ENCODE measurements around the gene BICC1.
A peak's percentile ranks its signal among the peaks of the same experiment; 100 is the strongest.

The BICC1 gene

DNA sequence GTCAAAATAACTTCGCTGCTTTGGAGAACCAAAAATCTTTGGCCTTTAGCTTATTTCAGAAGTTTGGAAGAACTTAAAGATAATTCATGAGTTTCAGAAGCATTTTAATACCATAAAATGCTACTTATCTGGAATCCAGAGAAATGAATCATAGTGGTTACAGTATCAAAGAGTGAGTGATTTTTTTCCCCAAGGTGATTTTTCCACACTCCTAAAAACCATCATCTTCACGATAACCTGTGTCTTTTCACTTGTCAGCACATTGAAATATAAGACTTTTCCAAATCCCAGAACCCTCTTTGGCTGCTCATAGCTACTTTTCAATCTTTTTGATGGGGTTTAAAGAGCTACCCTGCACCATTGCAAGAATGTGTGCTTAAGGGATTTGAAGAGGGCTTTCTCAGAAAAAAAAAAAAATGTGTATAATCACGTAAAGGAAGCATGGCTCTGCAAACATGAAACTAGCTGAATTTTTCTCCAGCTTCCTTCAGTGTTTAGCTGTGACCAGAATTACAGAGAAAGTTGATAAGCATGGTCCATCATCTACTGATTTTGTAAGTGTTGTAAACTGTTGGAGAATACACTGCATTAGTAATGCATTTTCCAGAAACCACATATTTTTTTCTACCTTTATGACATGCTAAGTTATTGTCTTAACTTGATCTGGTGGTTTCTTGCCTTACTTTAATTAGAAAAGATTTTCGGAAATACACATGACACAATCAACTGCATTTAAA lies 134.9 kb downstream of the BICC1 start:
- DNase-seq (ENCODE audit: low spot score) = no peak

DNA sequence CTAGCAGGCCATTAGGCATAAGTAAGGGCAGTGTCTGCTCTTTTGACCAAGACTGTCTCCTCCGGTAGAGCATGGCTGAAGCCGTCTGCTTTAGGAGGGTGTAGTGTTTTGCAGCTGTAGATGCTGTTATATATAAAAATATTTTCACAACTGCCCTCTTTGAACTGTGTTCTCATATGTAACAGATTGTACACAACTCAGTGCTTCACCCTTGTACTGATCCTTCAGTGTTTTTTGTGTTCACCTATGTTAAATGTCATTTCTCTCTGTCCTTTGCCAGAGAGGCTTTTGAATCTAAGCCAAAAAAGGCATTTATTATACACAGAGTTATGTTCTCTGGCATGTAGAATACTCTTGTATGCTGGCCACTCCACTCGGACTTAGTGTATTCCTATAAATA lies 135.5 kb downstream of the BICC1 start:
- no peak for DNase-seq (ENCODE audit: low spot score)

DNA sequence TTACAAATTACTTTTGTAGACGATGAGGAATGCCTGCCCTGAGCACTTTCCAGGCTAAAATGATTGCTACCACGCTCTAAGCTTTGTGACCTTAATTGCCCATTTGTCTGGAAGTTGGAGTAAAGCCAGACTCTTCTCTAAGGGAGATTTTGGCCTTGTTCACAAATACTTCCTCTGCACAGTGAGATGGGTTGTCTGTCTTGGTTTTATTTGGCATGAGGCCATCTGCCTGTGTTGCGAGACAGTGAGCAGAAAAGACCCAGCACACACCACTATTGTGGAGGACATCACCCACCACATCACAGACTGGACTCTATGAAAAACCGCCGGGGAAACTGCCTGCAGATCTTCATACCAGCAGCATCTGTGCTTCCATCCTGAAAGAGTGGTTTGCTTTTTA lies 138.4 kb downstream of the BICC1 start:
- no peak for DNase-seq (ENCODE audit: low spot score)

DNA sequence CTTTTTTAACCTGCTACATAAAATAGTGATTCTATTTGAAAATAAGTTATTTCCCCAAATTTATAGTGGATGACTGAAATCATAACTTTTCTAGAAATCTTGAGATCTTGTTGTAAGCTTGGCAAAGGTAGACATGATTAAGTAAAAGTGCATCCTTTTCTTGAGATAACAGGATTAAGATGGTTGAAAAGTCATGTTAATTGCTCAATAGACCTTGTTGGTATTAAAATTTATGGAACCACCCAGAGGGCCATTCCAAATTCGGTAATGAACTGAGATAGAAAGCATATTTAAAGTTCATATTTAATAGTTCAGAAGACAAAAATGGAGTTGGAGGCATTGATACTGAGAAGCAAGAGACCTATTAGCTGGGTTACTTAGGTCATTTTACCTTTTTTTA lies 139.1 kb downstream of the BICC1 start:
- DNase-seq (ENCODE audit: low spot score) = no peak

DNA sequence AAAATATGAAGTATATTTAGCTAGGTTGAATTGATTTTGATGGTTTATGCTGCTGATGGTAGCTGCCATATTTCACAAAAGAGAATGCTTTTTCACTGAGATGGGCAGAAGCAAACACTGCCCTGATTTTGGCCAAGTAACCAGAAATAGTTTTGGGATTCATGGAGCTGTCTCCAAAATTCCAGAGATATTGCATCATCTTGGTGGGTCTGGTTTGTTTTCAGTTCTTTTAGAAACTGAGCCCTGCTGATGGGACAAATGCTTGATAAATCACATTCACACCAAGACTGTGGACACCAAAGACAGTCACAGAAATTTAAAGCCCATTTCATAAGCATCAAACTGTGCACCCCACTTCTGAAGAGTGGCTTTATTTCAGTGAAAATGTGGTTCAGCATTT lies 140.5 kb downstream of the BICC1 start:
- no peak for DNase-seq (ENCODE audit: low spot score)

DNA sequence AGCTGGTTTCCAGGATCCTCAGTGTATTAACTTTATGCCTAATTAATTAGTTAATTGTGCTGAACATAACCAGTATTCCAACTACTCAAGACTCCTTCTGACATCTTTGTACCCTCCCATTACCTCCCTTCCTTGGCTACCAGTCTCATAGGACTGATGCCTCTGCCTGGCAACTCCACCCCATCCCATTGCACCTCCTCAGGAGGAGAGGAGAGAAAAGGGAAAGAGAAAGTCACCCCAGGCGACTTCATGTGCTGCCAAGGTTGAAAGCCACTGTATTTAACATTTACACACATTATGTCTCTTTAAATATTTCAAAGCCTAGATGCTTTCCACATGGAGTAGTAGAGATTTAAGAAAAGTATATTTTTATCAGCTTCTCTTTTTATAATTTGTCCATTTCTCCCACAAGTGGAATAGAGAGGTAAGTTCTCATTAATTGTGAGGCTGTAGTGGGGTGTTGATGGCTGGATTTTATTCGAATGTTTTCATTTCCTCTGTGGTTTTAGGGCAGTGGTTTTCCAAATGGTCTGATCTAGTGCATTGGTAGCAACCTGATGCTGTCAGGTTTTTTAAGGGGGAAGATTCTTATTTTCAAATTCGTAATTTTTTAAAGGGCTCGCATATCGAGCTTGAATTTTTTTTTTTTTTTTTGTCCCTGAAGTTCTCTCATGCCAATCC lies 148.0 kb downstream of the BICC1 start:
- DNase-seq (ENCODE audit: low spot score) = no peak

DNA sequence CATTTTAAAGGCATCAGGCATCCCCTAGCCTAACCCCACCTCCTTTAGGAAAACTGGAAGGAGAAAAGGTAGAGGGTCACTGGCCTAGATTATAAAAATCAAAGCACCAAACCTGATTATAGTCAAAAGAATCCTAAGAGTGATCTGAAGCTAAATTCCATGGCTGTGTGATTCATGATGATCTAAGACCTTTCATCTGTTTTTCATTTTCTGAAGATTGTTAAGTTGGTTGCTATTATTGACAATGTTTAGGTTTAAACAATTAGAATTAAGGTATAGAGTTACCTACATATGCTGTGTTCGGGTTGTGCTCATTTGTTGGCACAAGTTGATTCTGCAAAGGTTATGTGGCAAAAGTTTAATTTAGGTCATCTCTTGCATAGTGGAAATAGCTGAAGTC lies 148.7 kb downstream of the BICC1 start:
- DNase-seq (ENCODE audit: low spot score) = no peak

DNA sequence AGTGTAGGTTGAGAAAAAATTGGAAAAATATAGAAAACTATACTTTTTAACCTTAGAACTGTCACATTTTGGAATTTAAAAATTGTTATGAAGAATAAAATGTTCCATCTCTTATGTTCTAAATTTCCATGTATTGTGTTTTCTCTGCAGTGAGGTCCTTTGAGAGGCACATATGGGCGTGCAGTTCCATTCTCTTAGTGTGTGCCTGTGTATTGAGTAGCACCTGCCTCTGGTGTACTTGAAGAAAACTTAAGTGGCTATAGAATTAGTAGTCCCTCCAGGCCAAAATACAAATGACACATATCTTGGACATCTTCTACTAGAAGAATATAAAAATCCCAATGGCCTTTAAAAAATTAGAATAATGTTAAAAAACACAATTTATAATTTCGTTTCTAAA lies 149.2 kb downstream of the BICC1 start:
- DNase-seq (ENCODE audit: low spot score) = no peak

DNA sequence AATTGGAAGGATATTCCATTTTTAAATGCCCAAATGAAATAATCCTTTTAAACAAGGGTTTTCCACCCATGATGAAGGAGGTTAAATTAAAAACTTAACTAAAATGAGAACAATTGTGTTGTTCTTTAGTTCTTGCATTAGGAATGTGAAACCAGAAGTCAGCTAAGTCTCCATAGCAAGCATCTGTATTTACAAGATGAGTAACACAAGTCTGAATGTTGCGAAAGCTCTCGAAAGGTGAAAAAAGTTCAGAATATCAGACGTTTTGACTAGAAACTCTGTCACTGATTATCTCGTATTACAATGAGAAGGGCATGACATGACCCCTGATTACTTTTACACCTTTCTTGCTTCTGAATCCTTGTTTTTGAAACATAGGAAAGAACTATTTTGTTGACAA lies 149.6 kb downstream of the BICC1 start:
- no peak for DNase-seq (ENCODE audit: low spot score)

DNA sequence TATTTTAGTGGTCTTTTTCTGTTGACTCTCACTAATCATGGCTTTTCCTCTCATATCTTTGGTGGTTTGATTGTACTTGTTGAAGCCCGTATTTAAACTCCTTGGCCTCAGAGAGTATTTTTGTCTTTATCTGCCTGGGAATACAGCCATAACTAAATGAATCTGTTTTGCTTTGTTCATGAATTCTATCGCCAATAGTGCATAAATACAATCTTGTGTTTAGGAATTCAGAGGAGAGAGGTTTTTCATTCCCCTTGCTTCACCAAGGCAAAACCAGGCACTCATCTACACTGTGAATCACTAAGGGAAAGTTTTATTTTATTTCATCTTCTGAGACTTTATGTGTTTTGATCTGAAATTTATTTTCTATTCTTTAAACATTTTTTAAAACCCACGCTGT lies 152.7 kb downstream of the BICC1 start:
- DNase-seq (ENCODE audit: low spot score) = no peak

DNA sequence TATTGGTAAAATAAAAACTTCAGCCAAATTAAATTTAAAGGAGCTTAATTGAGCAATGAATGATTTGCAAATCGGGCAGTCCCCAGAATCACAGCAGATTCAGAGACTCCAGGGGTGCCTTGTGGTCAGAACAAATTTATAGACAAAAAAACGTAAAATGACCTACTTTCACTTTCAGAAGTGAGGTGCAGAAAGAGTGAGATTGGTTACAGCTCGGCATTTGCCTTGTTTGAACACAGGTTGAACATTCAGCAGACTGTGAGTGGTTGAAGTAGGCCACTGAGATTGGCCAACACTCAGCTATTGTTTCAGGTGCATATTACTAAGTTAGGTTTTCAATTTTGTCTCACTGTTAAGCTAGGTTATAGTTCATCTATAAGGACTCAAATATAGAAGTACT lies 153.4 kb downstream of the BICC1 start:
- peak; percentile 10 for DNase-seq (ENCODE audit: low spot score)

DNA sequence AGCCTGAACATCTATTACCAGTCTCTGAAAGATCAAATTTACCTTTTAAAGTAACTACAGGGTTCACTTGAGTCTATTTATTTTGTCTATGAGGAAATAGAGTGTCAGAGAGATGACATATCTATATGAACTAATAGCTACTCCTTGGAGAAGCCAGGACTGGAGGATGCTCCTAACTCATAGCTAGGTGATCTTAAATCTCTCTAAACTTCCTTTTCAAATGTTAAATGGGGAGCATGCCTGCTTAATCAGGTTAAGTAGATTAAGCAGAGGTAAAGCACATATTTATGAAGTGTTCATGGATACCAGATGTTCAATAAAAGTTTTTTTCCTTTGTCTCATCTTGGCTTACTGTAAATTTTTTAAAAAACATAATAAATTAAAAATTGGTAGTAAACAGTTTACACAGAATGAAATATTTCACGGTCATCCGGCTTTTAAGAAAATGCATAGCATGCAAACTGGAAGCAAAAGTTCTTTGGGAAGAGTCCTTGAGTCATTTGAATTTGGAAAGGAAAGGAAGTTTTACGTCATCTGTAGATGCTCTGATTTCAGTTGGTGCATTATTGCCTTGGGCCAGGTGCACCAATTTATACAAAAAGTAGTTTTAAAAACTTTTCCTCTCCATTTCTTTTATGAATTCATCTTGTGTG lies 155.1 kb downstream of the BICC1 start:
- no peak for DNase-seq (ENCODE audit: low spot score)

DNA sequence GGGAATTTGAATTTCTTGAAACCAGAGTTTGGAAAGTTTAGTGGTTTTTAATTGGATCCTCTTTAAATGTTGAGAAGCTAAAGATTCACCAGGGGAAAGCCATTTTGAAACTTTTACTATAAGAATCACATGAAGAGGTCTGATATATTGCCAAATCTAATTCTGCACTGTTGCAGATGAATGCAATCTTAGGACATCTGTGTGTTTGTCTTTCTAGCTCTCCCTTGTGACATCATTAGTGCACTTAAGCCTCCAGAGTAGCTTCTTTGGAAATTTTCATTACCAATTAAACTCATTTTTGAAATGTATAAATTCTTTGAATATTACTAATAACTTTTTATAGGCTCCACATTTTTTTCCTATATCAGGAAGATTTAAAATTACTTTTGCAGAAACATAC lies 160.2 kb downstream of the BICC1 start:
- DNase-seq (ENCODE audit: low spot score) = no peak

DNA sequence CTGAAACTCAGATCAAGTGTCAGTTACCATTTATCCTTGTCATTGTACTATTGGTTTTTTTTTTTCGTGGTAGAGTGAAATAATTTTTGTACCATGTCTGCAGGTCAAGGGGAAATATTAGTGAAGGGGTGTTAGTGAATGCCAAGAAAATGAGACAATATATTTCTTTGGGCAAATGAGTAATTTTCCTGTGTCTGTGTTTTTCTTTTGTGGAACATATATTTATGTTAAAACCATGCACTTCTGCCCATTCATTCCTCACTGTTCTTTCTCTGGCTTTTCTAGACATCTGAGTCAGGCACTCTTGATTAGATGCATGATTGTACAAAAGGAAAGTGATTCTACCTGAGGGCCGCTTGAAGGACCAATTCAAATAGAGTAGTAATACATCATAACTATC lies 161.6 kb downstream of the BICC1 start:
- no peak for DNase-seq (ENCODE audit: low spot score)

DNA sequence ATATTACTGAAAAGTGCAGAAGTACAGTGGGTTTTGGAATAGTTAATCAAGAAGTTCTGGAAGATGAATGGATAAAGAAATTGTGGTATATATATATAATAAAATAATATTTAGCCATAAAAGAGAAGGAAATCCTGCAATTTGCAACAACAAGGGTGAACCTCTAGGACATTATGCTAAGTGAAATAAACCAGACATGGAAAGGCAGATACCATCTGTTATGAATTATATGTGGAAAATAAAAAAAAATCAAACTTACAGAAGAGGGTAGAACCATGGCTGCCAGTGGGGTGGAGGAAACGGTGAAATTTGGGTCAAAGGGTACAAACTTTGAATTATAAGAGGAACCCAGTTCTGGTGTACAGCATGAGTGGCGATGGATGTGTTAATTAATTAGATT lies 162.6 kb downstream of the BICC1 start:
- no peak for DNase-seq (ENCODE audit: low spot score)

DNA sequence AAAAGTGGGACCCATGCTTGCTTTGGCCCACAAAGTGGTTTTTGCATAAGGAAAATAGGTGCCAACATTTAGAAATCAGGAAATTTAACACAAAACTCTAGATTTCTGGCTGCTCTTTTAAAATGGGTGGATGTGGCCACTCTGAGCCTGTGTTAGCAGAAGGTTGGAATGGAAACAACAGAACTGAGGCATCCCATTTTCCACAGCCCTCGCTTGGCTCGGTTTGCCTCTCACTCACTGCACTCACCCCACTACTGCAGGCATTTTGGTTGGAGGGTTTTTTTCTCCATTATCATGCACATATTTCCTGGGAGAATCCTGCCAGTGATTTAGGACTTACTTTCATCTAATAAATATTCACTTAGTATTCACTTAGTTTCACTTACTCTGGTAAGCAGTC lies 178.9 kb downstream of the BICC1 start:
- DNase-seq (ENCODE audit: low spot score) = no peak

DNA sequence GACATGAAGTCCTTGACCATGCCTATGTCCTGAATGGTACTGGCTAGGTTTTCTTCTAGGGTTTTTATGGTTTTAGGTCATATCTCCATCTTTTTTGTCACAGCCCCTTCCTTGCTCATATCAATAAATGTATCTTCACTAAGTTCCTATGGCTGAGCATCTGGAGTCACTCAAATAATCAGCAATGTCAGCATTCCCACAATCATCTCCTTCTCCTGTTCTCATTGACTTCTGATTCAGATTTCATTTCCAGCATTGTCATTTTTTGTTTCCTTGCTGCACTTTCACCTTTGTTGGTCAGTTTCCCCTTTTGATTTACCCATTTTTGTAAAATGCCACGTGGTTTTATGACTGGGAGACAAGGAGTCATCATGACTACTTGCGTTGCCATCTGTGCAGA lies 181.2 kb downstream of the BICC1 start:
- DNase-seq (ENCODE audit: low spot score) = no peak

DNA sequence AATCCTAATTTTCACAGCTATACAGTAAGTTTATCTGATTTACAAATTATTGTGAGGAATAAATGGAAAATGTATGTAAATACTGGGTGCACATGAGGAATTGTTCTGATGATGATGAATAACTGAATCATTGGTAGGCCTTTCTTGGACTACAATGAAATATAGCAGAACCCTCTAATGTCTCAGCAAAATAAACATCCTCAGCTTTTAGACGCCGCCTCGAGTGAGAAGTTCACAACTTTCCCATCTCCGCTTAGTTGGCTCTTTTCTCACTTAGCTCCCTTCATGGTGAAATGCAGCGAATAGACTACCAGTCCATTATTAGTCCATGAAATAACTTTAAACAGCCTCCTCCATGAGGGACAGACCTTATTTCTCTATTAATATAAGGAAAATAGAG lies 182.3 kb downstream of the BICC1 start:
- no peak for DNase-seq (ENCODE audit: low spot score)

DNA sequence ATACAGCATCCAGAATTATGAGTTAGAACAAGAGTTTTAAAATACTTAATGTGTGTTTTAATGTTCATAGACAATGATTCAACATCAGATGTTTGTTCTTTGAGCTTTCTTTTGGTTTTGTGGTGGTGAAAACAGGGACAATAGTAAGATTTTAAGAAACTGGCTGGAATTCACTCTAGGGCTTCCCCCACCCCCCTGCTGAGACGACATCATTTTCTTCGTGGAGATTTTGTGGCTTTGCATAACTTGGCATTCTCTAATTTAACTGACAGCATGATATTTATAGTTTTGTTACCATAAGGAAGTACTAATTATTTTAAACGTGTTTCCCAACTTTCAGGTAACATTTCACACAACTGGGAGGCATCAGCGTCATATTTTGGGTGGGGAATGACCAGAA lies 184.1 kb downstream of the BICC1 start:
- no peak for DNase-seq (ENCODE audit: low spot score)

DNA sequence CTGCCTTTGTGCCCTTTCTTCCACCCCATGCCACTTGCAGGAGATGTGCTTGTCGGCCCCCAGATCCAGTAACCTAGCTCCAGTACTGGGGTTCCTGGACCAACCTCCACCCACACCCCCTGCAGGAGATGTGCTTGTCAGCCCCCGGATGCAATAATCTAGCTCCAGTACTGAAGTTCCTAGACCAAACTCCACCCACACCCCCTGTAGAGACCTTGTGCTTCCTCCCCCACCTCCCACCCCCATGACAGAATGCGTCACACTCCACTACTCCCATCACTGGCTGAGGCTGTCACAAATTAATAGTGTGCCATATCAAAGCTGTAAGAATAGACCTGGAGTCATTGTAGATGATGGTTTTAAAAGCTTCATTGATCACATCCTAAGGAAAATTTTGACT lies 185.0 kb downstream of the BICC1 start:
- DNase-seq (ENCODE audit: low spot score) = no peak

DNA sequence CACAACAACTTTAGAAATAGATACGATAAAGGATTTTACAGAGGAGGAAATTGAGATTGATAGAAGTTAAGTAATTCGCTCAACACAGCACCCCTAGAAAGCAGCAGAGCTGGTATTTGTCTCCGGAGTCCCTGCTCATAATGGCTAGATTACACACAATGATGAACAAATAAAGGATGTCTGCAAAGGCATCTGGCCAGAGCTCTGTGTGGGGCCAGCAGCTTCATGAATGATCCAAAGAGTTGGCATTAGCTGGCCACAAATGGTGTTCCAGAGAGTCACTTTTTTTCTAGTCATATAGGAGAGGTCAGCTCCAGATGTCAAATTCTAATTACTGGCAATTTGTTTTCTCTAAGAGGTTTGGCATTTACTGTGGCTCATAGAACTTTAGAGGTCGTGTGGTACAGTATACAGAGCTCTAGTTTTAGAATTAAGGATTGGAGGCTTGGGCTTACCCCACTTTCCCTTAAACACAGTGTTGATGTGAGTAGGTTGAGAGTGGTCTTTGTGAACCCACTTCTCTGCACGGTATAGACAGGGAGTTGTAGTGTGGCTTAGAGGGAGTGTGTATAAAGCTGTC lies 186.2 kb downstream of the BICC1 start:
- DNase-seq (ENCODE audit: low spot score) = no peak

DNA sequence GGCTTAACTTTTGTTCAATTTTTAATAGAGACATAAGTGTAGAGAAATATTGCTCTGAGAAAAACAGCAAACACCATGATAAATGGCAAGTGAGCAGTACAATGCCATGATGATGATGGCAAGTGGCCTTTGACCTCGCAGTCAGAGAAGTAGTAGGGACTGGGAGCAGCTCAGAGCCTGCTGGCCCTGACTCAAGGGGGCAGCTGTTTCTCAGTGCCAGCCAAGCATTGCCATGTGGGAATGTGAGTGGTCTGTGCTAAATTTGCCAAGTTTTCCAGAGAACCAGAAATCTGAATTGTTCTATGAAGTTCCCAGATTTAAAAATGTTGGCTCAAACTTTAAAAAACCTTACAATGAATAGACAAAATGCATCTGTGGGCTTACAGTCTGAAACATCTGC lies 187.9 kb downstream of the BICC1 start:
- no peak for DNase-seq (ENCODE audit: low spot score)

Data from CD4-positive, alpha-beta T cell treated with Interleukin-15 for 4 hours (primary cell).